Inflammatory macrophage (primary cell): Measurements from ENCODE around the gene ZIC4.

Experiments used
- DNase-seq, 2 donors: peaks; one replicate each; pipeline ENCODE4 v3.0.0-alpha.2; 2020 to 2022

Gene ZIC4

DNA sequence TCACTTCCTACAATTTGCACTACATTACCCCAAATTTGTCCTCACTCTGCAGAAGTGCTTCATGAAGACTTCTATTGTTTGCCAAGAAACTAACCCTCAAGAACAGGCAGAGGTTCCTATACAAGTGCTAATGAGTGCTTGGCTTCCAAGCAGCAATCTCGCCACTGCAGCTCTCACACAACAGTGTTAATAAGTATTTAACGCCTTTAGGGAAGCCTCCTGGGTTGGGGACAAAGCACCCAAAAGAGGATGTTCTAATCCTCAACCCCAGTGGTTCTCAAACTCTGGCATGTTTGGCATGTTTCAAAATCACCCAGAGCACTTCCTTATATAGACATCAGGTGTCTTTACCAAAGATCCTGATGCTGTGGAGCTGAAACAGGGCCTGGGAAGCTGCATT, 64.6 kb downstream of the ZIC4 start:
- no peak for DNase-seq

DNA sequence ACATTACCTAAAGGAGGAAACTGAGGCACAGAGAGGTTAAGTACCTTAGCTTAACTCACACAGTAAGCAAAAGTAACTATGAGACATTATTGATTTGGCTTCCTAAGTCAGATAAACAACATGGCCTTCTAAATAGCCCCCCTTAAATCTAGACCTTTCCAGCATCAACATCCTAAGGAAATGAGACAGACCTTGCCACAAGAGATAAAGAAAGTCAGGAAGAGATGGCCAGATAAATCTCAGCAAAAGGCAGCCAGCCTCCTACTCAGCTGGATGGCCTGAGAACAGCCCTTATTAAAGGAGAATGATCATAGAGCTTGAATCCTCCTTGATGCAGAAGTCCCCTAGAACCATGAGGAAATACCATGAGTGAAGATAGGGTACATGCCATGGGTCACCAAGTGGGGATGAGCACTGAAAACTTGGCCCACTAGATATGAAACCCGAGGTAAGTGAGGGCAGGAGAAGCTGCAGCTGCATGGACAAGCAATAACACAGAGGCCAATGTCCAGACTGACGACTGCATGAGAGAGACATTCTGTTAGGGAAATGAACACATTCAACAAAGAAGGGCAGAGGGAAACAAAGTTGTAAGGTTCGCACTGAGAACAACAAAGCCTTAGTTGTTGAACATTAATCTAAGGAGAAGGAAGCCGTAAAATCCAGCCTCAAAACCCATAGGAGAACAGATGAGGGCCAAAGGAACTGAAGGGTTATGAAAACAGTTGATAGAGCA, 69.6 kb downstream of the ZIC4 start:
- no peak for DNase-seq
